Endothelial cell of umbilical vein (primary cell): ENCODE results near the gene SH3GL3. TPM values are rescaled to one million over a fixed set of nuclear protein-coding genes. Genes with fewer than 3 reads are reported as not detected.

ENCODE experiments used
- BruUV-seq: library from RNA; stranded (reverse); fragments of 400-500 nt; replicated peaks from 2 replicates; lab custom pipeline; 2021; lab: Mats Ljungman, UMichigan
- CTCF ChIA-PET: fragments of 300-600, 350-600 bp; sonication (Branson Sonifier 250); formaldehyde crosslinking; loops from one replicate; lab custom pipeline; 2021; ENCODE audit warnings: antibody characterized with exemption, inconsistent platforms; lab: Charles Lee
- POLR2A ChIA-PET: fragments of 300-600, 350-600 bp; sonication (Branson Sonifier 250); formaldehyde crosslinking; loops from one replicate; lab custom pipeline; 2021; ENCODE audit warnings: antibody characterized with exemption, inconsistent platforms; lab: Charles Lee
- DNase-seq: peaks from one replicate; pipeline ENCODE4 v3.0.0-alpha.2; 2011; ENCODE audit warnings: low read depth, low spot score
- FAIRE-seq: peaks from 2 replicates; lab custom pipeline; 2011; peaks lifted over from hg19 to GRCh38; lab: Jason Lieb, UNC
- H2AFZ ChIP-seq: 2 replicates; pipeline ENCODE4 v1.6.0; 2012; ENCODE audit warnings: low read depth, low read length, control low read depth, inconsistent platforms
- H3K27ac ChIP-seq: 2 replicates; pipeline ENCODE4 v1.5.1; 2011; ENCODE audit warnings: low read depth, mild to moderate bottlenecking, control low read depth, low read length, moderate library complexity; ENCODE audit not compliant: insufficient read depth
- H3K27me3 ChIP-seq, 2 experiments: 2 replicates each; pipeline versions ENCODE4 v1.6.0 to v1.6.1; 2011; ENCODE audit warnings: low read length in 2 of 2, mixed read lengths in 1 of 2; ENCODE audit not compliant: control insufficient read depth in 2 of 2, insufficient read depth in 2 of 2
- H3K36me3 ChIP-seq, 2 experiments: 2 replicates in 1 of 2; 3 replicates in 1 of 2; pipeline ENCODE4 v1.5.1; 2011; ENCODE audit warnings: low read length in 2 of 2, mild to moderate bottlenecking in 1 of 2, moderate library complexity in 1 of 2; ENCODE audit not compliant: control insufficient read depth in 2 of 2, insufficient read depth in 2 of 2; ENCODE audit errors: extremely low read depth in 1 of 2
- H3K4me1 ChIP-seq: 3 replicates; pipeline ENCODE4 v1.5.1; 2011; ENCODE audit warnings: mild to moderate bottlenecking, low read length; ENCODE audit not compliant: control insufficient read depth, insufficient read depth; ENCODE audit errors: extremely low read depth
- H3K4me2 ChIP-seq: 2 replicates; pipeline ENCODE4 v1.6.1; 2011; ENCODE audit warnings: low read length, control low read depth, mixed read lengths; ENCODE audit not compliant: insufficient read depth
- H3K4me3 ChIP-seq, 3 experiments: fragments of 200-600 bp in 1 of 3; sonication (generic), shearing (Covaris generic) in 1 of 3; replicated peaks in 1 of 3; 2 replicates each; pipeline ENCODE4 v1.5.1; 2011 to 2016; ENCODE audit warnings: control low read depth in 3 of 3, low read length in 3 of 3, mild to moderate bottlenecking in 2 of 3, inconsistent platforms in 1 of 3, low read depth in 1 of 3, moderate library complexity in 1 of 3; ENCODE audit not compliant: insufficient read depth in 1 of 3
- H3K79me2 ChIP-seq: 2 replicates; pipeline ENCODE4 v1.6.0; 2012; ENCODE audit warnings: low read length, inconsistent platforms; ENCODE audit not compliant: control insufficient read depth, insufficient read depth
- H3K9ac ChIP-seq: replicated peaks from 2 replicates; pipeline ENCODE3; 2011; ENCODE audit warnings: low read length, control low read depth; ENCODE audit not compliant: insufficient read depth; ENCODE audit errors: extremely low read depth
- H3K9me1 ChIP-seq: replicated peaks from 3 replicates; pipeline ENCODE4 v1.6.0; 2011; ENCODE audit warnings: mild to moderate bottlenecking, low read length; ENCODE audit not compliant: control insufficient read depth, insufficient read depth; ENCODE audit errors: extremely low read depth
- H3K9me3 ChIP-seq: replicated peaks from 2 replicates; pipeline ENCODE4 v1.5.1; 2012; ENCODE audit warnings: low read length, inconsistent platforms; ENCODE audit not compliant: control insufficient read depth, insufficient read depth
- H4K20me1 ChIP-seq: replicated peaks from 2 replicates; pipeline ENCODE3; 2011; ENCODE audit warnings: mild to moderate bottlenecking, low read length; ENCODE audit not compliant: control insufficient read depth, insufficient read depth; ENCODE audit errors: extremely low read depth
- CTCF ChIP-seq, 2 donors: IDR thresholded peaks; 1 replicate in 1 of 2; 2 replicates in 1 of 2; pipeline ENCODE4 v1.5.1; 2011; ENCODE audit warnings: low read length in 2 of 2, mild to moderate bottlenecking in 2 of 2, moderate library complexity in 2 of 2, control low read depth in 1 of 2, inconsistent platforms in 1 of 2, low read depth in 1 of 2; ENCODE audit not compliant: insufficient read depth in 1 of 2; ENCODE audit errors: extremely low read depth in 1 of 2
- EZH2 ChIP-seq: IDR thresholded peaks from 2 replicates; pipeline ENCODE4 v1.6.1; 2012; ENCODE audit warnings: borderline replicate concordance, low read depth, mild to moderate bottlenecking, moderate library complexity, low read length, inconsistent platforms; ENCODE audit not compliant: severe bottlenecking
- FOS ChIP-seq: IDR thresholded peaks from 2 replicates; pipeline ENCODE4 v1.6.1; 2011; ENCODE audit warnings: mild to moderate bottlenecking, low read length, moderate library complexity, borderline replicate concordance; ENCODE audit not compliant: insufficient read depth
- GATA2 ChIP-seq: IDR thresholded peaks from 2 replicates; pipeline ENCODE4 v1.7.0; 2011; ENCODE audit warnings: low read depth, mild to moderate bottlenecking, moderate library complexity, mixed read lengths, low read length; ENCODE audit not compliant: insufficient read length, insufficient read depth
- JUN ChIP-seq: IDR thresholded peaks from 2 replicates; pipeline ENCODE4 v1.6.1; 2011; ENCODE audit warnings: borderline replicate concordance, low read depth; ENCODE audit not compliant: insufficient read length, insufficient read depth
- MAX ChIP-seq: IDR thresholded peaks from 2 replicates; pipeline ENCODE4 v1.6.1; 2011; ENCODE audit not compliant: insufficient read depth, insufficient read length
- MYC ChIP-seq: IDR thresholded peaks from one replicate; pipeline ENCODE4 v1.6.1; 2011; ENCODE audit warnings: mild to moderate bottlenecking, low read depth, low read length
- POLR2A ChIP-seq: IDR thresholded peaks from 2 replicates; pipeline ENCODE4 v1.6.1; 2012; ENCODE audit warnings: low read depth, mild to moderate bottlenecking, control low read depth, low read length
- POLR2AphosphoS5 ChIP-seq: IDR thresholded peaks from 2 replicates; pipeline ENCODE4 v1.6.1; 2012; ENCODE audit warnings: low read depth, mild to moderate bottlenecking, control low read depth, low read length, moderate library complexity; ENCODE audit not compliant: insufficient read depth
- dilution Hi-C: fragments of 300-500 bp; cut with MboI; formaldehyde crosslinking; loops from one replicate; pipeline ENCODE4 v1.15.0; 2019; ENCODE audit warnings: low sequenced_read_pairs; ENCODE audit not compliant: extremely low pct_ligation_motif_present
- intact Hi-C: fragments of 100-400 bp; cut with micrococcal nuclease; formaldehyde crosslinking; loops from one replicate; pipeline ENCODE4 v1.10.0; 2022
- polyA plus RNA-seq, 4 experiments: library from polyadenylated mRNA; depleted of rRNA in 3 of 4; stranded (reverse) in 3 of 4; unstranded in 1 of 4; fragments of >200 nt; gene quantifications; 2 replicates each; pipeline versions ENCODE4 v1.2.1 to v1.2.3, GENCODE V29; 2011 to 2012; ENCODE audit warnings: missing spikeins in 1 of 4
- total RNA-seq: library from RNA; stranded (reverse); gene quantifications from 2 replicates; pipeline ENCODE4 v1.2.3, GENCODE V29; 2021

Gene SH3GL3
- total and polyA plus RNA-seq, 2 donors (not counting 3 experiments of a cell fraction or from before 2014, with no cell fraction given): not detected

GRCh38 chr15:83605111-83605945, 158.2 kb downstream of the SH3GL3 start:
- FAIRE-seq: no peak
- no peaks in the 10 kb centered on the region for H3K9me1 ChIP-seq
- no peaks in the 10 kb centered on the region for H4K20me1 ChIP-seq
- intact Hi-C loops (no loop called here), dilution Hi-C loops (no loop called here)
- H3K79me2 ChIP-seq: no peaks in the 10 kb centered on the region
- TF ChIP-seq MAX (no peak), EZH2 (no peak), POLR2AphosphoS5 (no peak)
- H3K4me1 ChIP-seq: no peaks in the 10 kb centered on the region
- H3K9me3 ChIP-seq: no peaks in the 10 kb centered on the region
- ChIA-PET CTCF (no interaction called here), POLR2A (no interaction called here)
- H3K4me3 ChIP-seq: no peak overlapping the region
- no peaks in the 10 kb centered on the region for H3K36me3 ChIP-seq
- H3K27ac ChIP-seq: no peak overlapping the region
- H3K4me2 ChIP-seq: no peak overlapping the region
- no TSS peak for BruUV-seq
- no peak overlapping the region for H3K9ac ChIP-seq
- H3K27me3 ChIP-seq: no peaks in the 10 kb centered on the region
- DNase-seq: no peak
- no peak overlapping the region for H2AFZ ChIP-seq

GRCh38 chr15:83610132-83610531, 163.0 kb downstream of the SH3GL3 start:
- Histone ChIP-seq H3K4me2 (no peak overlapping the region), H2AFZ (no peak overlapping the region), H3K4me1 (no peaks in the 10 kb centered on the region), H3K9me1 (no peaks in the 10 kb centered on the region), H3K9ac (no peak overlapping the region), H3K27me3 (no peaks in the 10 kb centered on the region), H3K9me3 (no peaks in the 10 kb centered on the region), H4K20me1 (no peaks in the 10 kb centered on the region), H3K4me3 (no peak overlapping the region), H3K79me2 (no peaks in the 10 kb centered on the region), H3K36me3 (no peaks in the 10 kb centered on the region), H3K27ac (no peak overlapping the region)
- ChIA-PET CTCF (no interaction called here), POLR2A (no interaction called here)
- DNase-seq: no peak
- dilution Hi-C loops (no loop called here), intact Hi-C loops (no loop called here)
- FAIRE-seq: no peak
- TF ChIP-seq EZH2 (no peak), POLR2AphosphoS5 (no peak), CTCF (IDR thresholded peaks at IDR 0.05; ENCODE audit: extremely low read depth in 1 of 2, insufficient read depth in 1 of 2, low read depth in 1 of 2, low read length in 2 of 2) (no peak), MAX (no peak), FOS (no peak), JUN (no peak), GATA2 (no peak), MYC (no peak), POLR2A (no peak)
- BruUV-seq: no TSS peak
